H1 (cell line): ENCODE results near the gene MEI1. TPM values are rescaled to one million over a fixed set of nuclear protein-coding genes. Genes with fewer than 3 reads are reported as not detected.

Experiments
- CTCF ChIA-PET: fragments of 300-600 bp; sonication (Branson Sonifier 250); formaldehyde crosslinking; loops from one replicate; lab custom pipeline; 2021; ENCODE audit not compliant: partially characterized antibody; lab: Charles Lee
- POLR2A ChIA-PET: fragments of 300-600 bp; sonication (Branson Sonifier 250); formaldehyde crosslinking; loops from one replicate; lab custom pipeline; 2021; ENCODE audit warnings: inconsistent platforms; ENCODE audit not compliant: partially characterized antibody; lab: Charles Lee
- DNase-seq, 2 experiments: peaks; one replicate each; pipeline versions ENCODE4 v3.0.0 to v3.0.0-alpha.2; 2010 to 2022; ENCODE audit warnings: low spot score in 2 of 2, low read depth in 1 of 2, mixed read lengths in 1 of 2
- FAIRE-seq: peaks from 2 replicates; lab custom pipeline; 2011; peaks lifted over from hg19 to GRCh38; lab: Jason Lieb, UNC
- H2AFZ ChIP-seq: 2 replicates; pipeline ENCODE4 v1.8.1; 2012; ENCODE audit warnings: low read length, inconsistent platforms
- H2AK5ac ChIP-seq: 2 replicates; pipeline ENCODE4 v1.6.1; 2013; ENCODE audit warnings: low read depth, low read length
- H2BK120ac ChIP-seq: replicated peaks from 2 replicates; pipeline ENCODE3; 2013; ENCODE audit warnings: low read depth, low read length, inconsistent platforms
- H2BK12ac ChIP-seq: 2 replicates; pipeline ENCODE4 v1.6.1; 2013; ENCODE audit warnings: low read depth, low read length
- H2BK15ac ChIP-seq: 2 replicates; pipeline ENCODE4 v1.6.1; 2013; ENCODE audit warnings: low read length
- H2BK20ac ChIP-seq: 2 replicates; pipeline ENCODE4 v1.6.1; 2013; ENCODE audit warnings: low read length
- H2BK5ac ChIP-seq: 2 replicates; pipeline ENCODE4 v1.6.1; 2013; ENCODE audit warnings: low read depth, low read length
- H3K14ac ChIP-seq: 2 replicates; pipeline ENCODE4 v1.6.1; 2013; ENCODE audit warnings: inconsistent platforms; ENCODE audit not compliant: insufficient read length
- H3K18ac ChIP-seq: 2 replicates; pipeline ENCODE4 v1.6.1; 2013; ENCODE audit warnings: low read length; ENCODE audit errors: extremely low read depth
- H3K23ac ChIP-seq: 2 replicates; pipeline ENCODE4 v1.6.1; 2013; ENCODE audit warnings: inconsistent platforms; ENCODE audit not compliant: insufficient read length
- H3K23me2 ChIP-seq: 2 replicates; pipeline ENCODE4 v1.6.1; 2013; ENCODE audit warnings: low read depth, low read length
- H3K27ac ChIP-seq: 2 replicates; pipeline ENCODE4 v1.6.1; 2011; ENCODE audit warnings: low read depth, low read length, inconsistent platforms
- H3K27me3 ChIP-seq, 4 experiments: replicated peaks in 1 of 4; 1 replicate in 1 of 4; 2 replicates in 3 of 4; pipeline versions ENCODE4 v1.6.1 to v1.8.1; 2011 to 2013; ENCODE audit warnings: low read length in 3 of 4, mild to moderate bottlenecking in 3 of 4, inconsistent platforms in 2 of 4, mixed read lengths in 2 of 4, moderate library complexity in 1 of 4; ENCODE audit not compliant: control insufficient read depth in 3 of 4, insufficient read depth in 3 of 4; ENCODE audit errors: extremely low read depth in 1 of 4
- H3K36me3 ChIP-seq, 4 experiments: 2 replicates each; pipeline versions ENCODE4 v1.6.1 to v1.8.1; 2011 to 2013; ENCODE audit warnings: mild to moderate bottlenecking in 4 of 4, low read length in 3 of 4, moderate library complexity in 2 of 4, control low read depth in 1 of 4, inconsistent platforms in 1 of 4; ENCODE audit not compliant: insufficient read depth in 4 of 4, control insufficient read depth in 2 of 4
- H3K4ac ChIP-seq: replicated peaks from 2 replicates; pipeline ENCODE3; 2013; ENCODE audit warnings: low read length, low read depth, mixed read lengths, inconsistent platforms; ENCODE audit not compliant: insufficient read length
- H3K4me1 ChIP-seq, 4 experiments: replicated peaks in 1 of 4; 1 replicate in 1 of 4; 2 replicates in 3 of 4; pipeline versions ENCODE4 v1.6.1 to v1.8.1; 2011 to 2013; ENCODE audit warnings: low read length in 3 of 4, inconsistent platforms in 2 of 4, mixed read lengths in 1 of 4; ENCODE audit not compliant: insufficient read depth in 4 of 4, control insufficient read depth in 3 of 4
- H3K4me2 ChIP-seq, 2 experiments: 2 replicates each; pipeline versions ENCODE4 v1.6.1 to v1.8.1; 2011 to 2013; ENCODE audit warnings: low read depth in 2 of 2, low read length in 2 of 2, control low read depth in 1 of 2, inconsistent platforms in 1 of 2, mild to moderate bottlenecking in 1 of 2; ENCODE audit not compliant: insufficient read depth in 1 of 2
- H3K4me3 ChIP-seq, 4 experiments: fragments of 200-600, 300-600 bp in 1 of 4; sonication (generic), shearing (Covaris generic), sonication (Bioruptor Twin) in 1 of 4; 2 replicates each; pipeline versions ENCODE4 v1.5.1 to v1.8.1; 2011 to 2016; ENCODE audit warnings: low read length in 4 of 4, low read depth in 3 of 4, control low read depth in 2 of 4, inconsistent platforms in 2 of 4, mild to moderate bottlenecking in 2 of 4, mixed read lengths in 1 of 4, moderate library complexity in 1 of 4; ENCODE audit not compliant: insufficient read depth in 2 of 4; ENCODE audit errors: extremely low read depth in 1 of 4
- H3K56ac ChIP-seq: replicated peaks from 2 replicates; pipeline ENCODE3; 2013; ENCODE audit warnings: low read depth, mild to moderate bottlenecking, mixed read lengths, low read length, inconsistent platforms; ENCODE audit not compliant: insufficient read length
- H3K79me1 ChIP-seq: 2 replicates; pipeline ENCODE4 v1.6.1; 2013; ENCODE audit warnings: low read depth, low read length, control low read depth
- H3K79me2 ChIP-seq, 2 experiments: 2 replicates each; pipeline versions ENCODE4 v1.6.1 to v1.8.1; 2012 to 2013; ENCODE audit warnings: low read length in 2 of 2, mild to moderate bottlenecking in 2 of 2, inconsistent platforms in 1 of 2; ENCODE audit not compliant: insufficient read depth in 2 of 2, control insufficient read depth in 1 of 2
- H3K9ac ChIP-seq, 4 experiments: replicated peaks in 1 of 4; 1 replicate in 1 of 4; 2 replicates in 3 of 4; pipeline versions ENCODE4 v1.6.1 to v1.8.1; 2011 to 2013; ENCODE audit warnings: low read depth in 3 of 4, low read length in 3 of 4, control low read depth in 2 of 4, mild to moderate bottlenecking in 2 of 4, moderate library complexity in 2 of 4, inconsistent platforms in 1 of 4; ENCODE audit errors: extremely low read depth in 1 of 4
- H3K9me3 ChIP-seq, 2 experiments: 2 replicates each; pipeline versions ENCODE4 v1.6.1 to v1.8.1; 2012 to 2013; ENCODE audit warnings: mild to moderate bottlenecking in 2 of 2, moderate library complexity in 2 of 2, control low read depth in 1 of 2, inconsistent platforms in 1 of 2, low read depth in 1 of 2, low read length in 1 of 2, mixed read lengths in 1 of 2; ENCODE audit not compliant: insufficient read depth in 2 of 2
- H4K20me1 ChIP-seq, 2 experiments: replicated peaks in 1 of 2; 2 replicates each; pipeline versions ENCODE3 to v1.8.1; 2011 to 2013; ENCODE audit warnings: inconsistent platforms in 2 of 2, low read length in 2 of 2, mild to moderate bottlenecking in 1 of 2; ENCODE audit not compliant: insufficient read depth in 2 of 2, control insufficient read depth in 1 of 2
- H4K5ac ChIP-seq: 2 replicates; pipeline ENCODE4 v1.6.1; 2013; ENCODE audit warnings: low read length, low read depth, mixed read lengths, inconsistent platforms; ENCODE audit not compliant: insufficient read length
- H4K8ac ChIP-seq: 2 replicates; pipeline ENCODE4 v1.8.0; 2013; ENCODE audit warnings: mild to moderate bottlenecking, moderate library complexity, low read length, inconsistent platforms; ENCODE audit not compliant: insufficient read depth; ENCODE audit errors: extremely low read depth
- H4K91ac ChIP-seq: replicated peaks from 2 replicates; pipeline ENCODE3; 2013; ENCODE audit warnings: low read length, mixed read lengths, inconsistent platforms; ENCODE audit not compliant: insufficient read length
- RFX5 ChIP-seq: IDR thresholded peaks from 2 replicates; pipeline ENCODE4 v1.6.1; 2011; ENCODE audit warnings: low read depth, low read length, improper control_type of control experiment, borderline replicate concordance
- WGBS, 2 experiments: shearing (Covaris generic) in 1 of 2; methylation state at CpG; one replicate each; pipeline versions ENCODE4 v1.1.6 to v1.1.7; 2013 to 2015; ENCODE audit warnings: low lambda C conversion rate in 2 of 2, mixed read lengths in 2 of 2, inconsistent platforms in 1 of 2, low coverage in 1 of 2, missing lambda C conversion rate in 1 of 2; ENCODE audit not compliant: insufficient replicate concordance in 2 of 2, insufficient coverage in 1 of 2, insufficient read length in 1 of 2; ENCODE audit errors: extremely low coverage in 1 of 2, missing lambda C conversion rate in 1 of 2; 5-methylcytosine and 5-hydroxymethylcytosine counted together
- polyA plus RNA-seq, 7 experiments: library from polyadenylated mRNA; depleted of rRNA in 3 of 7; stranded (reverse) in 5 of 7; unstranded in 2 of 7; fragments of >200 nt in 5 of 7; fragments of 200-250 nt in 2 of 7; gene quantifications; 1 replicate in 5 of 7; 2 replicates in 1 of 7; 4 replicates in 1 of 7; pipeline versions ENCODE4 v1.2.1 to v1.2.3, GENCODE V29; 2011 to 2013; ENCODE audit warnings: missing spikeins in 2 of 7, mixed read lengths in 2 of 7
- total RNA-seq: library from RNA; stranded (reverse); fragmentation: NEBNext Ultra II Directional; extraction: Animal tissue kit (Norgen Biotek cat#: 25700); gene quantifications from 2 replicates; pipeline ENCODE4 v1.2.1, GENCODE V29; 2021

MEI1 gene
- total and polyA plus RNA-seq, 2 of the 8 experiments (the other 6 are each of a cell fraction or from before 2014, with no cell fraction given) = 0.27 to 0.54 TPM

- WGBS, 2 experiments = 93% methylated on average over 1 of the region's 1 CpG; no CpG with 5 or more reads in 1 of the 2 experiments
- CTCF ChIA-PET = interaction anchor here (0.7 kb wide), 1 partner anchor 70 kb away, joined by 3 read pairs; no protein-coding TSS in a partner anchor
Measured at GRCh38 chr22:41816241-41816640, 116.9 kb downstream of the MEI1 start.

More at GRCh38 chr22:41816241-41816640, 116.9 kb downstream of the MEI1 start:
- Histone ChIP-seq H3K36me3 (peaks cover 0 to 25% (median 7%) of the 10 kb centered on the region in 4 experiments; a peak in 6 of 8 replicates), H2BK120ac (no peak overlapping the region), H2AFZ (no peak overlapping the region), H3K27ac (no peak overlapping the region), H3K14ac (no peak overlapping the region), H3K79me2 (no peaks in the 10 kb centered on the region), H2BK12ac (no peak overlapping the region)
- POLR2A ChIA-PET = no interaction called here
- TF ChIP-seq RFX5 = no peak
- TF ChIP-seq, all 59 proteins: peak for 0
- Histone ChIP-seq H4K20me1 (peaks cover 0 to 9% of the 10 kb centered on the region in 2 experiments), H3K23me2 (no peaks in the 10 kb centered on the region), H3K18ac (no peak overlapping the region), H4K5ac (no peak overlapping the region), H4K8ac (no peak overlapping the region), H3K27me3 (no peaks in the 10 kb centered on the region; a peak in 1 of 7 replicates), H3K9ac (no peak overlapping the region), H3K56ac (no peak overlapping the region), H3K4me1 (no peaks in the 10 kb centered on the region), H3K79me1 (peaks cover 3% of the 10 kb centered on the region; the same call in 1 of the 2 replicates), H3K4me3 (no peak overlapping the region), H2BK15ac (no peak overlapping the region), H3K9me3 (no peaks in the 10 kb centered on the region), H2BK5ac (no peak overlapping the region), H4K91ac (no peak overlapping the region), H3K23ac (no peak overlapping the region), H2BK20ac (no peak overlapping the region), H2AK5ac (no peak overlapping the region), H3K4me2 (no peak overlapping the region), H3K4ac (no peak overlapping the region)
- FAIRE-seq (no peak), DNase-seq (no peak)
